ENCODE results near the gene C7orf57. TPM values are rescaled to one million over a fixed set of nuclear protein-coding genes. Genes with fewer than 3 reads are reported as not detected.

C7orf57 gene
- total RNA-seq, 1 experiment from 2014 or later = 0.15 TPM

DNA sequence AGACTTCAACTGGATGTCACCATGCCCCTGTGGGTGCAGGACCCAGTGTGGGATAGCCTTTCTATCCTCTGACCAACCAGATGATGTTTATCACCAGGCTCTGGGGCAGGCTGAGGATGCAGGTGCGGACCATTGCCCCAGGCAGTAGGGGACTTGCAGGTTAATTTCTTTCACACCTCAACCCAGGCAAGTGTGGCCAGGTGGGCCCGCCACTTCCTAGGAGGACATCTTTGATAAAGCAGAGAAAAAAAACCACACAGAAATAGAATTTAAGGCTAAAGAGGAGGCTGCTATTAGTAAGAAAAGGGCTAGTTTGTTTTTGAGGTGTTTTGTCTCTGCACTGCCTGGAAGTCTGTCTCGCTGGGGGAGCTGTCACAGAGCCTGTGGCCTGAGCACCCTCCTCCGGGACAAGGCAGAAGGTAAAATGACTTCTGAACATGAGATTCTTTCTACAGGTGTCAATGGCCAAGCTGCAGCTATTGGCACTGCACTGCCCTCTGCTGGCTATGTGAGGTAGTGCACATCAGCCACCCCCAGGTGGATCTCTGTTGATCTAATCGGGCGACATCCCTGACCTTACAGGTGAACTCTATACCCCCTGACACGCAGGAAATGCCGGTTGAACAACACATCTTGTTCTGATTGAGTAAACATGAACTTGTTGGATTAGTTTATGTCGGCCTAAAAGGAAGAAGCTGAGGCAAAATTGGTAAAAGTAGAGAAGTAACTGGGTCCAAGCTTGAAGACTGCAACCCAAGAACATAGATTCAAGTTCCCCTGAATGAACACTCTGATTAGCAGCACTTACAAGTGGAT lies 74.7 kb downstream of the C7orf57 start:
- peak; percentile 92 for ATAC-seq
- H3K4me1 ChIP-seq (ENCODE audit: control insufficient read depth in 1 of 2, insufficient read depth in 2 of 2, low read length in 2 of 2) = no peaks in the 10 kb centered on the region

More for the DNA sequence above, 74.7 kb downstream of the C7orf57 start:
- Histone ChIP-seq H3K4me3 (replicated peaks in 1 of 2; ENCODE audit: low read depth in 1 of 2, low read length in 2 of 2) (no peak overlapping the region), H3K9me2 (ENCODE audit: insufficient read depth) (no peaks in the 10 kb centered on the region), H3K79me2 (ENCODE audit: insufficient read depth, low read length) (no peaks in the 10 kb centered on the region), H4K20me1 (ENCODE audit: insufficient read depth) (no peaks in the 10 kb centered on the region), H3K27ac (ENCODE audit: low read depth, low read length) (no peak overlapping the region), H3K9ac (ENCODE audit: low read length) (no peak overlapping the region), H3K9me3 (ENCODE audit: control insufficient read depth in 1 of 2, insufficient read depth in 1 of 2, low read depth in 1 of 2, low read length in 2 of 2) (no peaks in the 10 kb centered on the region), H3K4me2 (ENCODE audit: low read length) (no peak overlapping the region), H2AFZ (ENCODE audit: low read depth, low read length, poor library complexity, severe bottlenecking) (no peak overlapping the region), H3K36me3 (ENCODE audit: control insufficient read depth in 1 of 2, insufficient read depth in 2 of 2, low read length in 2 of 2) (peaks cover 5 to 10% of the 10 kb centered on the region in 2 experiments; a peak in 2 of 4 replicates), H3K27me3 (ENCODE audit: insufficient read depth, low read length) (no peaks in the 10 kb centered on the region)
- BruUV-seq (replicated peaks) = TSS peak; percentile 18
- ChIA-PET POLR2A (interaction anchor here (1.0 to 2.2 kb wide), 4 partner anchors 9 to 165 kb away, joined by 3 to 6 read pairs (median 4); partner anchors contain the start of gene UPP1), CTCF (interaction anchor here (0.6 to 4.0 kb wide), 16 partner anchors 10 to 844 kb away, joined by 3 to 31 read pairs (median 3); no protein-coding TSS in a partner anchor), RAD21 (ENCODE audit: low non-redundant PET in 1 of 2, low total read pairs in 2 of 2, uncharacterized antibody in 2 of 2, unreplicated experiment in 2 of 2) (interaction anchor here (1.4 to 1.5 kb wide), 2 partner anchors 165 kb away, joined by 7 read pairs; no protein-coding TSS in a partner anchor)
- intact Hi-C loops (cut with micrococcal nuclease) = loop anchor here (1.0 kb wide), 2 partner anchors 119 to 165 kb away; no protein-coding TSS in a partner anchor
- TF ChIP-seq FOSL1 (IDR thresholded peaks at IDR 0.05; ENCODE audit: low read depth) (no peak), SRF (IDR thresholded peaks at IDR 0.05; ENCODE audit: low read depth) (no peak), ZFX (IDR thresholded peaks at IDR 0.05) (no peak), ELF1 (IDR thresholded peaks at IDR 0.05; ENCODE audit: borderline replicate concordance, low read depth) (no peak), RAD21 (IDR thresholded peaks at IDR 0.05; ENCODE audit: low read depth) (peak; percentile 96), POLR2AphosphoS5 (IDR thresholded peaks at IDR 0.05; ENCODE audit: low read depth, low read length) (peak; percentile 63), YY1 (IDR thresholded peaks at IDR 0.05; ENCODE audit: extremely low read depth, insufficient replicate concordance, low read depth, low read length) (no peak), CEBPB (IDR thresholded peaks at IDR 0.05; ENCODE audit: low read depth) (no peak), SIN3A (IDR thresholded peaks at IDR 0.05; ENCODE audit: low read depth) (peak; percentile 21; the same call in 1 of the 2 replicates), ZNF274 (IDR thresholded peaks at IDR 0.05; ENCODE audit: low read depth, low read length) (no peak), POLR2A (IDR thresholded peaks at IDR 0.05; ENCODE audit: borderline replicate concordance, extremely low read depth, insufficient read depth, insufficient read length) (no peak), TCF7L2 (IDR thresholded peaks at IDR 0.05; ENCODE audit: borderline replicate concordance, extremely low read depth, insufficient read depth, insufficient read length) (no peak), EGR1 (IDR thresholded peaks at IDR 0.05; ENCODE audit: low read depth) (no peak)
- TF ChIP-seq, protein P1, sequence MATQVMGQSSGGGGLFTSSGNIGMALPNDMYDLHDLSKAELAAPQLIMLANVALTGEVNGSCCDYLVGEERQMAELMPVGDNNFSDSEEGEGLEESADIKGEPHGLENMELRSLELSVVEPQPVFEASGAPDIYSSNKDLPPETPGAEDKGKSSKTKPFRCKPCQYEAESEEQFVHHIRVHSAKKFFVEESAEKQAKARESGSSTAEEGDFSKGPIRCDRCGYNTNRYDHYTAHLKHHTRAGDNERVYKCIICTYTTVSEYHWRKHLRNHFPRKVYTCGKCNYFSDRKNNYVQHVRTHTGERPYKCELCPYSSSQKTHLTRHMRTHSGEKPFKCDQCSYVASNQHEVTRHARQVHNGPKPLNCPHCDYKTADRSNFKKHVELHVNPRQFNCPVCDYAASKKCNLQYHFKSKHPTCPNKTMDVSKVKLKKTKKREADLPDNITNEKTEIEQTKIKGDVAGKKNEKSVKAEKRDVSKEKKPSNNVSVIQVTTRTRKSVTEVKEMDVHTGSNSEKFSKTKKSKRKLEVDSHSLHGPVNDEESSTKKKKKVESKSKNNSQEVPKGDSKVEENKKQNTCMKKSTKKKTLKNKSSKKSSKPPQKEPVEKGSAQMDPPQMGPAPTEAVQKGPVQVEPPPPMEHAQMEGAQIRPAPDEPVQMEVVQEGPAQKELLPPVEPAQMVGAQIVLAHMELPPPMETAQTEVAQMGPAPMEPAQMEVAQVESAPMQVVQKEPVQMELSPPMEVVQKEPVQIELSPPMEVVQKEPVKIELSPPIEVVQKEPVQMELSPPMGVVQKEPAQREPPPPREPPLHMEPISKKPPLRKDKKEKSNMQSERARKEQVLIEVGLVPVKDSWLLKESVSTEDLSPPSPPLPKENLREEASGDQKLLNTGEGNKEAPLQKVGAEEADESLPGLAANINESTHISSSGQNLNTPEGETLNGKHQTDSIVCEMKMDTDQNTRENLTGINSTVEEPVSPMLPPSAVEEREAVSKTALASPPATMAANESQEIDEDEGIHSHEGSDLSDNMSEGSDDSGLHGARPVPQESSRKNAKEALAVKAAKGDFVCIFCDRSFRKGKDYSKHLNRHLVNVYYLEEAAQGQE (IDR thresholded peaks at IDR 0.05; ENCODE audit: low read depth) = no peak
- TF ChIP-seq, protein P2, sequence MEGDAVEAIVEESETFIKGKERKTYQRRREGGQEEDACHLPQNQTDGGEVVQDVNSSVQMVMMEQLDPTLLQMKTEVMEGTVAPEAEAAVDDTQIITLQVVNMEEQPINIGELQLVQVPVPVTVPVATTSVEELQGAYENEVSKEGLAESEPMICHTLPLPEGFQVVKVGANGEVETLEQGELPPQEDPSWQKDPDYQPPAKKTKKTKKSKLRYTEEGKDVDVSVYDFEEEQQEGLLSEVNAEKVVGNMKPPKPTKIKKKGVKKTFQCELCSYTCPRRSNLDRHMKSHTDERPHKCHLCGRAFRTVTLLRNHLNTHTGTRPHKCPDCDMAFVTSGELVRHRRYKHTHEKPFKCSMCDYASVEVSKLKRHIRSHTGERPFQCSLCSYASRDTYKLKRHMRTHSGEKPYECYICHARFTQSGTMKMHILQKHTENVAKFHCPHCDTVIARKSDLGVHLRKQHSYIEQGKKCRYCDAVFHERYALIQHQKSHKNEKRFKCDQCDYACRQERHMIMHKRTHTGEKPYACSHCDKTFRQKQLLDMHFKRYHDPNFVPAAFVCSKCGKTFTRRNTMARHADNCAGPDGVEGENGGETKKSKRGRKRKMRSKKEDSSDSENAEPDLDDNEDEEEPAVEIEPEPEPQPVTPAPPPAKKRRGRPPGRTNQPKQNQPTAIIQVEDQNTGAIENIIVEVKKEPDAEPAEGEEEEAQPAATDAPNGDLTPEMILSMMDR (IDR thresholded peaks at IDR 0.05 in 2 of 3, conservative IDR thresholded peaks at IDR 0.05 in 1 of 3; ENCODE audit: borderline replicate concordance in 1 of 3, insufficient read depth in 1 of 3, low read depth in 2 of 3, low read length in 2 of 3) = peak; percentile 89 to 99 (median 96)
- TF ChIP-seq, protein P3, sequence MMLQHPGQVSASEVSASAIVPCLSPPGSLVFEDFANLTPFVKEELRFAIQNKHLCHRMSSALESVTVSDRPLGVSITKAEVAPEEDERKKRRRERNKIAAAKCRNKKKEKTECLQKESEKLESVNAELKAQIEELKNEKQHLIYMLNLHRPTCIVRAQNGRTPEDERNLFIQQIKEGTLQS (IDR thresholded peaks at IDR 0.05) = no peak
- TF ChIP-seq, protein P4, sequence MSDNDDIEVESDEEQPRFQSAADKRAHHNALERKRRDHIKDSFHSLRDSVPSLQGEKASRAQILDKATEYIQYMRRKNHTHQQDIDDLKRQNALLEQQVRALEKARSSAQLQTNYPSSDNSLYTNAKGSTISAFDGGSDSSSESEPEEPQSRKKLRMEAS (IDR thresholded peaks at IDR 0.05) = 0 out of 2 replicates have a peak, but pooled peaks have one; percentile 11
- peak; percentile 46 for DNase-seq (ENCODE audit: low read depth, low spot score)

Measured in HCT116 (cell line).